ENCODE data around the gene CNTN6.

DNA sequence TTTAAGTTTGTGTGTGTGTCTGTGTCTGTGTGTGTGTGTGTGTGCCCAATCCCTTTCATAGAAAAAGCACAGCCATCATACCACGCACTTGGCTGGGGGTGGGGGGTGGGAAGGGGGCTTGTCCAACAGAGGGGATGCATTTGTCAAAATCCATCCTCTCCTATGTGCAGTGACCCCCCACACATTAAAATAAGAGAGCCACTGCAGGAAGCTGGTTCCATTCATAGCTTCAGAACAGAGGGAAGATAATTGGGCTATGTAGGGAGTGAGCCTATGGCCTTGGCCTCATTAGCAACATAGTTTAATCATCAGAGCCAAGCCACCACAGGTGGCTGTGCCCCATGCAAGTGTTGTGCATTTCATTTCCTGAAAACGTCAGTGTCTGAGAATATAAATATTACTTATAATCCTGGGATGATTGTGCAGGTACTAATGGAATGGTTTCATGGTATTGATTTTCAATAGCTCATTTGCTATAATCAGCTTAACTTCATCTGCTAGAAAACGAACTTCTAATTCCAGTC is 330.8 kb downstream of the CNTN6 start:
- TF ChIP-seq RAD21 (IDR thresholded peaks at IDR 0.05; ENCODE audit: low read depth) (no peak), POLR2A (IDR thresholded peaks at IDR 0.05; ENCODE audit: borderline replicate concordance, extremely low read depth, insufficient read depth, insufficient read length) (no peak)

Measured in HCT116 (cell line).